CD4-positive, alpha-beta T cell (primary cell): ENCODE data around the gene DPH1. TPM values are rescaled to one million over a fixed set of nuclear protein-coding genes. Genes with fewer than 3 reads are reported as not detected.

Experiments used
- ATAC-seq: fragments of 200-7000 bp; cut with Tn5 transposase; one replicate; pipeline ENCODE4 v1.10.0; 2022; ENCODE audit warnings: mild to moderate bottlenecking; ENCODE audit not compliant: poor library complexity
- CTCF ChIA-PET: fragments of 350-600 bp; sonication (Branson Sonifier 250); formaldehyde crosslinking; loops from one replicate; lab custom pipeline; 2021; ENCODE audit warnings: antibody characterized with exemption, inconsistent platforms; lab: Charles Lee
- POLR2A ChIA-PET: fragments of 350-600 bp; sonication (Branson Sonifier 250); formaldehyde crosslinking; loops from one replicate; lab custom pipeline; 2021; ENCODE audit warnings: antibody characterized with exemption, inconsistent platforms; lab: Charles Lee
- DNase-seq, 14 experiments: peaks; one replicate each; pipeline ENCODE4 v3.0.0-alpha.2; 2013 to 2020; ENCODE audit warnings: mixed read lengths in 2 of 14
- H3K27ac ChIP-seq, 2 donors: one replicate each; pipeline versions ENCODE4 v1.5.1 to v1.7.0; 2013; ENCODE audit warnings: low read length in 2 of 2, low read depth in 1 of 2, mild to moderate bottlenecking in 1 of 2
- H3K27me3 ChIP-seq, 2 experiments: 1 replicate in 1 of 2; 2 replicates in 1 of 2; pipeline versions ENCODE4 v1.6.1 to v1.7.0; 2013; ENCODE audit warnings: low read length in 2 of 2, control low read depth in 1 of 2, mild to moderate bottlenecking in 1 of 2, moderate library complexity in 1 of 2; ENCODE audit not compliant: insufficient read depth in 2 of 2, control insufficient read depth in 1 of 2
- H3K36me3 ChIP-seq: one replicate; pipeline ENCODE4 v1.6.1; 2013; ENCODE audit warnings: low read length, control low read depth; ENCODE audit not compliant: insufficient read depth
- H3K4me1 ChIP-seq: one replicate; pipeline ENCODE4 v1.6.1; 2013; ENCODE audit warnings: low read length, control low read depth; ENCODE audit not compliant: insufficient read depth
- H3K4me3 ChIP-seq: one replicate; pipeline ENCODE4 v1.5.1; 2013; ENCODE audit warnings: mild to moderate bottlenecking, low read length, moderate library complexity
- H3K9me3 ChIP-seq, 2 experiments: 1 replicate in 1 of 2; 2 replicates in 1 of 2; pipeline versions ENCODE4 v1.6.1 to v1.7.0; 2013; ENCODE audit warnings: low read length in 2 of 2, mild to moderate bottlenecking in 2 of 2, control low read depth in 1 of 2, moderate library complexity in 1 of 2; ENCODE audit not compliant: control insufficient read depth in 1 of 2, insufficient read depth in 1 of 2
- H3K27ac Mint-ChIP-seq: one replicate; pipeline ENCODE4 v1.8.0; 2020; ENCODE audit warnings: mixed read lengths
- H3K27me3 Mint-ChIP-seq: one replicate; pipeline ENCODE4 v1.8.0; 2021; ENCODE audit warnings: mixed read lengths
- H3K36me3 Mint-ChIP-seq: one replicate; pipeline ENCODE4 v1.8.0; 2021; ENCODE audit warnings: low read depth, mixed read lengths
- H3K4me1 Mint-ChIP-seq: one replicate; pipeline ENCODE4 v1.8.0; 2021; ENCODE audit warnings: low read depth, mixed read lengths
- H3K4me3 Mint-ChIP-seq: one replicate; pipeline ENCODE4 v1.8.0; 2020; ENCODE audit warnings: mild to moderate bottlenecking, mixed read lengths
- H3K9me3 Mint-ChIP-seq: one replicate; pipeline ENCODE4 v1.8.0; 2020; ENCODE audit warnings: mixed read lengths
- CTCF ChIP-seq: fragments of 200-600 bp; IDR thresholded peaks from one replicate; pipeline ENCODE4 v1.8.0; 2022; ENCODE audit warnings: antibody characterized with exemption, mild to moderate bottlenecking
- intact Hi-C, 2 experiments: fragments of 100-400 bp; cut with DNase I in 1 of 2; cut with micrococcal nuclease in 1 of 2; formaldehyde crosslinking; loops; one replicate each; pipeline versions ENCODE4 v1.15.1 to v1.9.0; 2023 to 2025; cut with DNase I, micrococcal nuclease
- total RNA-seq, 174 experiments: library from RNA in 2 of 174; stranded (reverse) in 2 of 174; gene quantifications; one replicate each; pipeline ENCODE4 v1.2.3 and lab custom pipeline; 2021 to 2026

DPH1 gene
- total RNA-seq, 2 experiments from 2014 or later: 96.4 to 101 TPM

DNA sequence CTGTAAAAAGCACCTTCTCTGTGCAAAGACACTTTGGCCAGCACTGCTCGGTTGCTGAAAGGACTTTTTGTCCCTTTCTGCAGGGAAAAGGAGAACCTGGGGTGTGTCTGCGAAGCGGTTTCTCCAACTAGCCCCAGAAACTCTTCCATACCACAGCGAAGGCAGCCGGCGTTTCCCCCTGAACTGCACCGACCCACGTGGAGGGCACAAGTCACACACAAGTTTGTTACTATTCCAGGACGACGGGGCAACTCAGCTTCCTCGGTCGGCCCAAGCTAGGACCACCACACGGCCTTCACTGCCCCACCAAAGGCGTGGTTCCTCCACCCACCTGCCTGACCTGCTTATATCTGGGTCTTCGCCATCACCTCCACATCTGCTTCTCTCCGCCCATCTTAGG lies 6.7 kb upstream of the DPH1 start:
- peaks cover 29% of the 10 kb centered on the region for H3K27me3 Mint-ChIP-seq
- CTCF ChIA-PET: interaction anchor here (1.3 kb wide), 1 partner anchor 18 kb away, joined by 4 read pairs; the partner anchor contains the start of gene OVCA2

GRCh38 chr17:2023692-2024571 lies 6.0 kb upstream of the DPH1 start:
- DNase-seq (peak in 7 of 14 experiments; percentile 18 to 80 (median 59)), ATAC-seq (peak; percentile 29)
- H3K4me3 ChIP-seq: peak overlapping the region; percentile 51
- Mint-ChIP-seq H3K4me3 (peak overlapping the region; percentile 66), H3K27me3 (peaks cover 33% of the 10 kb centered on the region), H3K9me3 (no peaks in the 10 kb centered on the region), H3K27ac (no peak overlapping the region), H3K36me3 (no peaks in the 10 kb centered on the region), H3K4me1 (peaks cover 25% of the 10 kb centered on the region)
- H3K27ac ChIP-seq: no peak overlapping the region
- ChIA-PET CTCF (interaction anchor here (0.9 to 1.3 kb wide), 2 partner anchors 18 to 34 kb away, joined by 3 to 4 read pairs; partner anchors contain the start of gene OVCA2), POLR2A (interaction anchor here (0.6 to 2.7 kb wide), 5 partner anchors 16 to 1176 kb away, joined by 3 to 9 read pairs (median 3); no protein-coding TSS in a partner anchor)
- H3K4me1 ChIP-seq: peaks cover 38% of the 10 kb centered on the region
- H3K9me3 ChIP-seq: no peaks in the 10 kb centered on the region
- no peak for TF ChIP-seq CTCF
- intact Hi-C loops: loop anchor here in 1 of 2 experiments (2.0 kb wide), 1 partner anchor 17 kb away; no protein-coding TSS in a partner anchor
- no peaks in the 10 kb centered on the region for H3K36me3 ChIP-seq
- peaks cover 19 to 36% of the 10 kb centered on the region in 2 experiments for H3K27me3 ChIP-seq

More for the DNA sequence above, 6.7 kb upstream of the DPH1 start:
- H3K9me3 Mint-ChIP-seq: no peaks in the 10 kb centered on the region
- Histone ChIP-seq H3K27ac (no peak overlapping the region), H3K9me3 (no peaks in the 10 kb centered on the region), H3K36me3 (no peaks in the 10 kb centered on the region), H3K4me1 (peaks cover 38% of the 10 kb centered on the region), H3K27me3 (peaks cover 16 to 36% of the 10 kb centered on the region in 2 experiments), H3K4me3 (no peak overlapping the region)
- peaks cover 25% of the 10 kb centered on the region for H3K4me1 Mint-ChIP-seq
- H3K36me3 Mint-ChIP-seq: no peaks in the 10 kb centered on the region
- intact Hi-C loops: no loop called here
- DNase-seq: no peak
- POLR2A ChIA-PET: interaction anchor here (0.6 to 2.7 kb wide), 3 partner anchors 33 to 1177 kb away, joined by 3 to 9 read pairs (median 4); no protein-coding TSS in a partner anchor
- ATAC-seq: no peak
- no peak for TF ChIP-seq CTCF
- H3K4me3 Mint-ChIP-seq: peak overlapping the region; percentile 75
- no peak overlapping the region for H3K27ac Mint-ChIP-seq

DNA sequence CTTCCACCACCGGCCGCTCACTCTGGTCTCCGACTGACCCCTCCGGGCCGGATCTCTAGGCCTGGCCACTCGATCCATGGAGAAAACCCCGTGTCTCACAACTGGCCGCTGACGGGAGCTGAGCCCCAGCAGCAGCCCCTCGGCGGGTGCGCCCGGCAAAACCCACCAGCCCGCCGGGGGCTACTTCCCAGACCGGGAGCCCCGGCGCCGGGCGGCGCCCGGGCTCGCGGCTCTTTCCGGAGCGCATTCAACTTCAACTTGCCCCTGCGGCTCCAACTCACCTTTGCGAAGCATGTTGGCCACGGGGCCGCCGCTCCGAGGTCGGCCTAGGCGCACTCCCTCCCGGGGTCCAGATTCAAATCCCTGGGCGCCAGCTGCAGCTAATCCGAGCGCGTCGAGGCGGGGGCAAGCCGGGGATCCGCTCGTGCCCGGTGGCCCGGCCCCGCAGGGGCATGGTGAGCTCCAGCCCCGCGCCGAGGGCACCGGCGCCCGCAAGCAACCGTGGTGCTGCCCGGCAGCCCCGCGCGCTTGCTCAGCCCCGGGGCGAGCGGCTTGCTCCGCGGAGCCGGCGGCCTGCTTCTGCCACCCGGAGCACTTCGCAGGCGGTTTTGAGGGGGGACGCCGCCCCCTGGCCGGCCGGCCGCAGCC lies 5.3 kb upstream of the DPH1 start:
- H3K9me3 ChIP-seq: peaks cover 0 to 2% of the 10 kb centered on the region in 2 experiments
- Mint-ChIP-seq H3K27me3 (peaks cover 27% of the 10 kb centered on the region), H3K4me3 (no peak overlapping the region), H3K9me3 (no peaks in the 10 kb centered on the region), H3K36me3 (no peaks in the 10 kb centered on the region), H3K4me1 (peaks cover 25% of the 10 kb centered on the region), H3K27ac (no peak overlapping the region)
- peaks cover 43% of the 10 kb centered on the region for H3K4me1 ChIP-seq
- peaks cover 16 to 36% of the 10 kb centered on the region in 2 experiments for H3K27me3 ChIP-seq
- H3K36me3 ChIP-seq: no peaks in the 10 kb centered on the region
- H3K27ac ChIP-seq: no peak overlapping the region
- intact Hi-C loops: loop anchor here (2.0 to 5.0 kb wide), 4 partner anchors 16 to 377 kb away; partner anchors contain the start of genes RILP (in 1 of the 2), SCARF1 (in 1 of the 2) and WDR81 (in 1 of the 2)
- peak overlapping the region; percentile 51 for H3K4me3 ChIP-seq
- POLR2A ChIA-PET: interaction anchor here (0.8 to 2.7 kb wide), 9 partner anchors 15 to 308 kb away, joined by 3 to 9 read pairs (median 4); partner anchors contain the start of genes OVCA2, RPA1 and SMYD4
- ATAC-seq: peak; percentile 4
- CTCF ChIA-PET: interaction anchor here (0.9 to 2.5 kb wide), 4 partner anchors 16 to 376 kb away, joined by 3 to 6 read pairs (median 4); partner anchors contain the start of genes HIC1 and RILP
- no peak for TF ChIP-seq CTCF
- DNase-seq: peak in 1 of 14 experiments; percentile 35
